ENCODE data around the gene PPP1R14D.
A peak's percentile ranks its signal among the peaks of the same experiment; 100 is the strongest.

Gene PPP1R14D

GRCh38 chr15:40847223-40847961 is 18.9 kb upstream of the PPP1R14D start:
- no peaks in the 10 kb centered on the region for H3K9me3 ChIP-seq (ENCODE audit: insufficient read depth, low read depth, low read length)
- no peak overlapping the region for H3K9ac ChIP-seq (ENCODE audit: low read depth, low read length)
- no peak overlapping the region for H3K27ac ChIP-seq (ENCODE audit: low read depth, low read length)
- no peak overlapping the region for H3K4me3 ChIP-seq (ENCODE audit: low read length)
- H3K36me3 ChIP-seq (ENCODE audit: insufficient read depth, low read length), result peaks cover 36% of the 10 kb centered on the region
- 68% methylated on average over 6 of the region's 7 CpGs for WGBS
- peaks cover 24% of the 10 kb centered on the region for H3K27me3 ChIP-seq (ENCODE audit: insufficient read depth, low read length)
- peaks cover 37% of the 10 kb centered on the region for H3K4me1 ChIP-seq (ENCODE audit: insufficient read depth, low read length)

- peak overlapping the region; percentile 73; the same call in 1 of the 2 replicates for H3K4me3 ChIP-seq (ENCODE audit: low read length)
- H3K27me3 ChIP-seq (ENCODE audit: insufficient read depth, low read length), result peaks cover 24% of the 10 kb centered on the region
- H3K27ac ChIP-seq (ENCODE audit: low read depth, low read length), result no peak overlapping the region; the same call in 1 of the 2 replicates
Observed at GRCh38 chr15:40846841-40847222, 18.3 kb upstream of the PPP1R14D start.

DNA sequence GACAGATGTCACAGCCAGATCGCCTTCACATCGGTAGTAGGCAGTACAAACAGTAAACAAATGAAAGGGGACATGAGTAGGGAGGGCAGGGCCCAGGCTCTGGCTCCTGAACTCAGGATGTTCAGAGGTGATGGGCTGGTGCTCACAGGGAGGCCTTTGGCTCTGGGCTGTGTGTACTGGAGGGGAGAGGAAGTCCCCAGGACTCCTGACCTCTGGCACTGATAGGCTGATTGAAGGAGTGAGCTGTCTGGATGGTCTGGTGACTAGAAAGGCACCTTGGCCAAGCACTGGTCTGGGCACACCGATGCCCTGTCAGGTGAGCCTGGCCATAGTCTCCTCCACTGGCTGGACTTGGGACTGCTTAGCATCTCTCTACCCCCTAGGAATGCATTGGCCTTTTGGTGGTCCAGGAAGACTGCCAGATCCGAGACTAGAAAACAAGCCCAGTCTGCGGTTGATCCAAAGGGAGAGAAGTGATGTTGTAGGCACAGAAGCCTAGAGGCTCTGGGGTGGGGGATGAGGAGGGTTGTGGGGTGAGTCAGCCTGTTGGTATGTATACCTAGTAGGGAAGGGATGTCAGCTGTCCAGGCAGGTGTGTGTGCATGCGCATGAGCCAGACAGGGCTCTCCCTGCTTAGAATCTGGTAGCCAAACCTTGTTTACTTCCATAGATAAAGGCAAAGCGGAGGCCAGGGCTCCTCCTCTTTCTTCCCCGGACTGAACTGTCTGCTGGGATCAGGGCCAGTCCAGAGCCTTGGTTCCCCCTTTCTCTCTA is 17.2 kb upstream of the PPP1R14D start:
- H3K4me1 ChIP-seq (ENCODE audit: insufficient read depth, low read length), result peaks cover 37% of the 10 kb centered on the region
- H3K9ac ChIP-seq (ENCODE audit: low read depth, low read length), result peak overlapping the region; percentile 32
- H3K27me3 ChIP-seq (ENCODE audit: insufficient read depth, low read length), result peaks cover 24% of the 10 kb centered on the region
- 77% methylated on average over 8 of the region's 8 CpGs for WGBS
- H3K27ac ChIP-seq (ENCODE audit: low read depth, low read length), result no peak overlapping the region; the same call in 1 of the 2 replicates
- peaks cover 24% of the 10 kb centered on the region for H3K36me3 ChIP-seq (ENCODE audit: insufficient read depth, low read length)
- H3K4me3 ChIP-seq (ENCODE audit: low read length), result peak overlapping the region; percentile 73
- no peaks in the 10 kb centered on the region for H3K9me3 ChIP-seq (ENCODE audit: insufficient read depth, low read depth, low read length)

More at GRCh38 chr15:40846841-40847222, 18.3 kb upstream of the PPP1R14D start:
- H3K4me1 ChIP-seq (ENCODE audit: insufficient read depth, low read length), result peaks cover 37% of the 10 kb centered on the region
- no peak overlapping the region for H3K9ac ChIP-seq (ENCODE audit: low read depth, low read length)
- no peaks in the 10 kb centered on the region for H3K9me3 ChIP-seq (ENCODE audit: insufficient read depth, low read depth, low read length)
- H3K36me3 ChIP-seq (ENCODE audit: insufficient read depth, low read length), result peaks cover 31% of the 10 kb centered on the region

DNA sequence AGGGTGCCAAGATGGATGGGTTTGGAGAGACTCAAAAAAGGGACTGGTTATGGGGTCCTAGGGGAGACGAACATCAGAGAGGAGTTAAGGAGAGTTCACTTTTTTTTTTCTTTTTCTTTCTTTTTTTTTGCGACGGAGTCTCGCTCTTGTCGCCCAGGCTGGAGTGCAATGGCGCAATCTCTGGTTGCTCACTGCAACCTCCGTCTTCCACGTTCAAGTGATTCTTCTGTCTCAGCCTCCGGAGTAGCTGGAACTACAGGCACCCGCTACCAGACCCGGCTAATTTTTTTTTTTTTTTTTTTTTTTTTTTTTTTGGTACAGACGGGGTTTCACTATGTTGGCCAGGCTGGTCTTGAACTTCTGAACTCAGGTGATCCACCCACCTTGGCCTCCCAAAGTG is 16.5 kb upstream of the PPP1R14D start:
- Histone ChIP-seq H3K27me3 (ENCODE audit: insufficient read depth, low read length) (peaks cover 24% of the 10 kb centered on the region), H3K4me1 (ENCODE audit: insufficient read depth, low read length) (peaks cover 37% of the 10 kb centered on the region), H3K4me3 (ENCODE audit: low read length) (peak overlapping the region; percentile 73), H3K9ac (ENCODE audit: low read depth, low read length) (peak overlapping the region; percentile 81), H3K36me3 (ENCODE audit: insufficient read depth, low read length) (peaks cover 19% of the 10 kb centered on the region), H3K9me3 (ENCODE audit: insufficient read depth, low read depth, low read length) (no peaks in the 10 kb centered on the region), H3K27ac (ENCODE audit: low read depth, low read length) (no peak overlapping the region)
- WGBS, result 64% methylated on average over 10 of the region's 12 CpGs

DNA sequence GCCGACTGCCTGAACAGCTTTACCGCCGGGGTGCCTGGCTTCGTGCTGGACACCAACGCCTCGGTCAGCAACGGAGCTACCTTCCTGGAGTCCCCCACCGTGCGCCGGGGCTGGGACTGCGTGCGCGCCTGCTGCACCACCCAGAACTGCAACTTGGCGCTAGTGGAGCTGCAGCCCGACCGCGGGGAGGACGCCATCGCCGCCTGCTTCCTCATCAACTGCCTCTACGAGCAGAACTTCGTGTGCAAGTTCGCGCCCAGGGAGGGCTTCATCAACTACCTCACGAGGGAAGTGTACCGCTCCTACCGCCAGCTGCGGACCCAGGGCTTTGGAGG is 16.2 kb upstream of the PPP1R14D start:
- Histone ChIP-seq H3K36me3 (ENCODE audit: insufficient read depth, low read length) (peaks cover 16% of the 10 kb centered on the region), H3K27me3 (ENCODE audit: insufficient read depth, low read length) (peaks cover 24% of the 10 kb centered on the region), H3K4me1 (ENCODE audit: insufficient read depth, low read length) (peaks cover 37% of the 10 kb centered on the region), H3K9me3 (ENCODE audit: insufficient read depth, low read depth, low read length) (no peaks in the 10 kb centered on the region), H3K4me3 (ENCODE audit: low read length) (peak overlapping the region; percentile 73), H3K9ac (ENCODE audit: low read depth, low read length) (peak overlapping the region; percentile 81), H3K27ac (ENCODE audit: low read depth, low read length) (0 out of 2 replicates have a peak overlapping the region, but pooled peaks have one; percentile 13)
- WGBS, result 4% methylated on average over 28 of the region's 28 CpGs

DNA sequence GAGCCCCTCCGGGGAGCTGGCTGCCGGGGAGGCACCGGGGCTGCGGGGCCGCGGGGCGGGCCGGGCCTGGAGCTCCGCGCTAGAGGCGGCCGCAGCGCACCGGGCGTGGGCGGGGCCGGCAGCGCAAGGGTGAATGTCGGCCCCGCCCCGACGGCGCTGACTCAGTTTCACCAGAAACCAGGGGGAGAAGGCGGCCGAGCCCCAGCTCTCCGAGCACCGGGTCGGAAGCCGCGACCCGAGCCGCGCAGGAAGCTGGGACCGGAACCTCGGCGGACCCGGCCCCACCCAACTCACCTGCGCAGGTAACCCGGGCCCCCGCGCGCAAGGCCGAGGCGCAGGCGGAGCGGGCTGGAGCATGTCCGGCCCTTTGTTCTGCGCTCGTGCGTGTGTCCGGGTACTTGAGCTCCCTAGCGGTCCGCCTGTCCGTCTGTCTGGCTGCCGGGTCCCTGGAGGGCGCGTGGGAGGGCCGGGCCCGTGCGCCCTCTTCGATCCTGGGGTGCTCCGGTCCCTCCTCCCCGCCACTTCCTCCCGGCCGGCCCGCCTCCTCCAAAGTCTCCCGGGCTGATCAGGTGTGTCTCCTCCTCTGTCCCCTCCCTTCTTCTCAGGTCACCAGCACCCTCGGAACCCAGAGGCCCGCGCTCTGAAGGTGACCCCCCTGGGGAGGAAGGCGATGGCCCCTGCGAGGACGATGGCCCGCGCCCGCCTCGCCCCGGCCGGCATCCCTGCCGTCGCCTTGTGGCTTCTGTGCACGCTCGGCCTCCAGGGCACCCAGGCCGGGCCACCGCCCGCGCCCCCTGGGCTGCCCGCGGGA is 15.6 kb upstream of the PPP1R14D start, which contains the start of gene SPINT1:
TSS of gene SPINT1 (plus strand) at position 164 of the 811 bp plus-strand sequence. CDS start at position 671, 507 bp downstream.
- H3K27ac ChIP-seq (ENCODE audit: low read depth, low read length), result peak within 1 kb of the TSS; percentile 63; the same call in 1 of the 2 replicates
- peak within 1 kb of the TSS; percentile 81 for H3K9ac ChIP-seq (ENCODE audit: low read depth, low read length)

DNA sequence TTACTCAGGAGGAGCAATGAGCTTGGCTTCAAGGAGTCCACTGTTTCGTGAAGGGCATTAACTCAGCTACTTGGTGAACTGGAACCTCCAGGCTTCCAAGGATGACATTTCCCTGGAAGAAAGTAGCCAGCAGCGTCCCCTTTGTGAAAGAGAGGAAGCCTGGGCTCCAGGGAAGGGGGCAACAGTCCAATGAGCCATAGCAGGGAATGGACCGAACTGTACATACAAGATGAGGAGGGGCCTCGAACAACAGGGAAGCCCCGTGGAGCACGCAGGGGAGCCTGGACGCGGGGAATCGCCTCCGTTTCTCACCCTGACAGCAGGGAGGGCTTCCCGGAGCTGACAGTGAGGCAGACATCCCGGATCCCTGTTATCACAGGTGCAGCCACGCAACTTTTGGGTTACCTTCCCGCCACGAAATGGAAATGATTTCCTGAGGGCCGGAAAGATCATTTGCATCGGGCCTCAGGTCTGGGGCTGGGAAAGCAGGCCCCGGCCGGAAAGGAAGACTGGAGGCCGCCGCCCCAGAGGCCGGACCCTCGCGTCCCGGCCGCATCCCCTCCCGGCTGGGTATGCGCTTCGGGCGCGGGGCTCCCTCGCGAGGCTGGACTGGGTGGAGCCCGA is 14.9 kb upstream of the PPP1R14D start:
- no peaks in the 10 kb centered on the region for H3K9me3 ChIP-seq (ENCODE audit: insufficient read depth, low read depth, low read length)
- 7% methylated on average over 34 of the region's 34 CpGs for WGBS
- peaks cover 6% of the 10 kb centered on the region; the same call in 1 of the 2 replicates for H3K36me3 ChIP-seq (ENCODE audit: insufficient read depth, low read length)
- peak overlapping the region; percentile 81 for H3K9ac ChIP-seq (ENCODE audit: low read depth, low read length)
- H3K27ac ChIP-seq (ENCODE audit: low read depth, low read length), result no peak overlapping the region; the same call in 1 of the 2 replicates
- H3K27me3 ChIP-seq (ENCODE audit: insufficient read depth, low read length), result peaks cover 24% of the 10 kb centered on the region
- H3K4me1 ChIP-seq (ENCODE audit: insufficient read depth, low read length), result peaks cover 36% of the 10 kb centered on the region
- peak overlapping the region; percentile 73 for H3K4me3 ChIP-seq (ENCODE audit: low read length)

More for the DNA sequence above, 15.6 kb upstream of the PPP1R14D start, which contains the start of gene SPINT1:
- H3K27me3 ChIP-seq (ENCODE audit: insufficient read depth, low read length), result peaks cover 24% of the 10 kb centered on the region
- peak within 1 kb of the TSS; percentile 73 for H3K4me3 ChIP-seq (ENCODE audit: low read length)
- peaks cover 37% of the 10 kb centered on the region for H3K4me1 ChIP-seq (ENCODE audit: insufficient read depth, low read length)
- under 1% methylated on average over 89 of the region's 89 CpGs for WGBS
- H3K9me3 ChIP-seq (ENCODE audit: insufficient read depth, low read depth, low read length), result no peaks in the 10 kb centered on the region
- H3K36me3 ChIP-seq (ENCODE audit: insufficient read depth, low read length), result peaks cover 10% of the 10 kb centered on the region

DNA sequence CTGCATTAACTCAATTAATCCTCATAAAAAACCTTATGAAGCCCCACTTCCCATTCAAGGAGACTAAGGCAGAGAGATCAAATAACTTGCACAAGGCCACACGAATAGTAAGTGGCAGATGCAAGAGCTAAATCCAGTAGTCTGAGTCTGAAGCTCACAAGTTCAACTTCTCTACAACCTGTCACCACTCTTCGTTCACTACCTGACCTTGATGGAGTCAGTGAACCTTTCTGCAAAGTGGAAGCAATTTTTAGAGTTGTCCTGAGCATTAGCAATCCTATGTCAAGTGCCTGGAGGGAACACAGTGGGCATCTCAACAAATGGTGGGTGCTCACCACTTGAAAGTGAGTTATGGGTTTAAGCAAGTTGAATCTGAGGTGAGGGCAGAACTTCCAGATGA is 13.2 kb upstream of the PPP1R14D start:
- 93% methylated on average over 2 of the region's 2 CpGs for WGBS
- Histone ChIP-seq H3K36me3 (ENCODE audit: insufficient read depth, low read length) (0 out of 2 replicates have a peak, but pooled peaks cover 3% of the 10 kb centered on the region), H3K4me3 (ENCODE audit: low read length) (no peak overlapping the region), H3K9me3 (ENCODE audit: insufficient read depth, low read depth, low read length) (no peaks in the 10 kb centered on the region), H3K27ac (ENCODE audit: low read depth, low read length) (no peak overlapping the region), H3K9ac (ENCODE audit: low read depth, low read length) (no peak overlapping the region), H3K4me1 (ENCODE audit: insufficient read depth, low read length) (peaks cover 20% of the 10 kb centered on the region; the same call in 1 of the 2 replicates), H3K27me3 (ENCODE audit: insufficient read depth, low read length) (peaks cover 24% of the 10 kb centered on the region)

DNA sequence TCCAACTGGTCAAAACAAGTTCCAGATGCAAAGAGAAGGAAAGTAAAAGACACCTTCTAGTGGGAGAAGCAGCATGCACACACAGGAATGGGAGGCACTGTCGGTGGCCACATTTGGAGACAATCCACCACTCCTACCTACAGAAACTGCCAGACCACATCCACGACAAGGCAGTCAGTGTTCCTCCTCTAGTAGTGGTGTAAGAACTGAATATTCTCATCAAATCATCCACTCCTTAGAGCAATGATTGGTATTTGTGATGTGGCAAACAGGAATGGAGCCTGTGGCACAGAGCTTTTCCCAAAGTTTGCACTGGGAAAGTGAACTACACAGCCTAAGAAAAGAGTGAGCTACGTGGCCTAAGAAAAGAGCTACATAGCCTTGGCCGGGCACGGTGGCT is 10.2 kb upstream of the PPP1R14D start:
- 93% methylated on average over 4 of the region's 5 CpGs for WGBS
- Histone ChIP-seq H3K4me3 (ENCODE audit: low read length) (no peak overlapping the region), H3K27ac (ENCODE audit: low read depth, low read length) (no peak overlapping the region), H3K9ac (ENCODE audit: low read depth, low read length) (no peak overlapping the region), H3K9me3 (ENCODE audit: insufficient read depth, low read depth, low read length) (no peaks in the 10 kb centered on the region), H3K27me3 (ENCODE audit: insufficient read depth, low read length) (peaks cover 11% of the 10 kb centered on the region), H3K36me3 (ENCODE audit: insufficient read depth, low read length) (no peaks in the 10 kb centered on the region), H3K4me1 (ENCODE audit: insufficient read depth, low read length) (0 out of 2 replicates have a peak, but pooled peaks cover 5% of the 10 kb centered on the region)

- Histone ChIP-seq H3K27ac (ENCODE audit: low read depth, low read length) (no peak overlapping the region), H3K9ac (ENCODE audit: low read depth, low read length) (no peak overlapping the region), H3K4me1 (ENCODE audit: insufficient read depth, low read length) (no peaks in the 10 kb centered on the region), H3K9me3 (ENCODE audit: insufficient read depth, low read depth, low read length) (no peaks in the 10 kb centered on the region), H3K27me3 (ENCODE audit: insufficient read depth, low read length) (no peaks in the 10 kb centered on the region), H3K4me3 (ENCODE audit: low read length) (no peak overlapping the region), H3K36me3 (ENCODE audit: insufficient read depth, low read length) (no peaks in the 10 kb centered on the region)
- 100% methylated on average over 1 of the region's 1 CpG for WGBS
Observed at GRCh38 chr15:40836020-40836419, 7.5 kb upstream of the PPP1R14D start.
